Astrocyte (in vitro differentiated cells and primary cell): ENCODE data around the gene SOX15. TPM values are rescaled to one million over a fixed set of nuclear protein-coding genes. Genes with fewer than 3 reads are reported as not detected.

Source experiments
- DNase-seq: peaks from one replicate; pipeline ENCODE4 v3.0.0-alpha.2; 2010; ENCODE audit warnings: low read depth
- FAIRE-seq: peaks from 2 replicates; lab custom pipeline; 2011; peaks lifted over from hg19 to GRCh38; lab: Jason Lieb, UNC
- H2AFZ ChIP-seq: 2 replicates; pipeline ENCODE4 v1.6.0; 2012; ENCODE audit warnings: low read depth, low read length, inconsistent platforms
- H3K27ac ChIP-seq: 2 replicates; pipeline ENCODE4 v1.5.1; 2011; ENCODE audit warnings: low read depth, low read length, inconsistent platforms
- H3K27me3 ChIP-seq: 2 replicates; pipeline ENCODE4 v1.6.0; 2011; ENCODE audit warnings: low read length, inconsistent platforms; ENCODE audit not compliant: insufficient read depth
- H3K36me3 ChIP-seq: 2 replicates; pipeline ENCODE4 v1.5.1; 2011; ENCODE audit warnings: low read length, inconsistent platforms; ENCODE audit not compliant: insufficient read depth
- H3K4me1 ChIP-seq: 2 replicates; pipeline ENCODE4 v1.5.1; 2011; ENCODE audit warnings: low read length, inconsistent platforms; ENCODE audit not compliant: insufficient read depth
- H3K4me2 ChIP-seq: 2 replicates; pipeline ENCODE4 v1.6.0; 2012; ENCODE audit warnings: low read length, inconsistent platforms
- H3K4me3 ChIP-seq: 2 replicates; pipeline ENCODE4 v1.5.1; 2011; ENCODE audit warnings: low read depth, mild to moderate bottlenecking, low read length, inconsistent platforms; ENCODE audit not compliant: insufficient read depth
- H3K79me2 ChIP-seq: 2 replicates; pipeline ENCODE4 v1.6.0; 2012; ENCODE audit warnings: mild to moderate bottlenecking, low read length, inconsistent platforms; ENCODE audit not compliant: insufficient read depth
- H3K9ac ChIP-seq: 2 replicates; pipeline ENCODE4 v1.6.0; 2012; ENCODE audit warnings: mild to moderate bottlenecking, low read length, inconsistent platforms
- H3K9me3 ChIP-seq: 2 replicates; pipeline ENCODE4 v1.5.1; 2012; ENCODE audit warnings: low read depth, mild to moderate bottlenecking, low read length, inconsistent platforms; ENCODE audit not compliant: insufficient read depth
- H4K20me1 ChIP-seq: 2 replicates; pipeline ENCODE4 v1.6.0; 2012; ENCODE audit warnings: low read length, inconsistent platforms; ENCODE audit not compliant: insufficient read depth
- H3K27ac Mint-ChIP-seq: one replicate; pipeline ENCODE4 v1.8.0; 2021; ENCODE audit warnings: mild to moderate bottlenecking, mixed read lengths; ENCODE audit not compliant: unreplicated experiment
- H3K27me3 Mint-ChIP-seq: one replicate; pipeline ENCODE4 v1.8.0; 2021; ENCODE audit warnings: low read depth, mixed read lengths; ENCODE audit not compliant: unreplicated experiment
- H3K36me3 Mint-ChIP-seq: one replicate; pipeline ENCODE4 v1.8.0; 2021; ENCODE audit warnings: low read depth, mixed read lengths; ENCODE audit not compliant: unreplicated experiment
- H3K4me1 Mint-ChIP-seq: one replicate; pipeline ENCODE4 v1.8.0; 2021; ENCODE audit warnings: low read depth, mixed read lengths; ENCODE audit not compliant: unreplicated experiment
- H3K4me3 Mint-ChIP-seq: one replicate; pipeline ENCODE4 v1.8.0; 2021; ENCODE audit warnings: mild to moderate bottlenecking, moderate library complexity, mixed read lengths; ENCODE audit not compliant: unreplicated experiment
- H3K9me3 Mint-ChIP-seq: one replicate; pipeline ENCODE4 v1.8.0; 2021; ENCODE audit warnings: mild to moderate bottlenecking, mixed read lengths; ENCODE audit not compliant: unreplicated experiment
- CTCF ChIP-seq: IDR thresholded peaks from 2 replicates; pipeline ENCODE4 v1.5.1; 2011; ENCODE audit warnings: low read depth, mild to moderate bottlenecking, inconsistent platforms, low read length, moderate library complexity; ENCODE audit not compliant: insufficient read depth
- EZH2 ChIP-seq: IDR thresholded peaks from 2 replicates; pipeline ENCODE4 v1.6.1; 2012; ENCODE audit warnings: mild to moderate bottlenecking, low read length, inconsistent platforms; ENCODE audit not compliant: insufficient read depth
- total RNA-seq: library from RNA; stranded (reverse); gene quantifications from 2 replicates; pipeline ENCODE4 v1.2.1, GENCODE V29; 2021

The SOX15 gene
- total RNA-seq, 1 donor from 2014 or later = 4.0 TPM

- Histone ChIP-seq H3K9me3 (no peaks in the 10 kb centered on the region), H3K4me1 (peaks cover 38% of the 10 kb centered on the region), H3K4me3 (no peak overlapping the region), H3K36me3 (peaks cover 29% of the 10 kb centered on the region), H3K27me3 (no peaks in the 10 kb centered on the region), H3K4me2 (peak overlapping the region; percentile 61), H3K79me2 (peaks cover 69% of the 10 kb centered on the region), H3K27ac (no peak overlapping the region), H2AFZ (no peak overlapping the region), H4K20me1 (peaks cover 47% of the 10 kb centered on the region), H3K9ac (no peak overlapping the region)
- no peaks in the 10 kb centered on the region for H3K9me3 Mint-ChIP-seq
- peaks cover 49% of the 10 kb centered on the region for H3K4me1 Mint-ChIP-seq
- peak overlapping the region; percentile 83 for H3K27ac Mint-ChIP-seq
- peak overlapping the region; percentile 37 for H3K4me3 Mint-ChIP-seq
- H3K27me3 Mint-ChIP-seq = no peaks in the 10 kb centered on the region
- DNase-seq (no peak), FAIRE-seq (no peak)
- TF ChIP-seq EZH2 (no peak), CTCF (no peak)
- peaks cover 43% of the 10 kb centered on the region for H3K36me3 Mint-ChIP-seq
Measured at GRCh38 chr17:7580604-7581575, 9.0 kb downstream of the SOX15 start.

GRCh38 chr17:7579834-7580603 is 9.9 kb downstream of the SOX15 start:
- Mint-ChIP-seq H3K27me3 (no peaks in the 10 kb centered on the region), H3K36me3 (peaks cover 42% of the 10 kb centered on the region), H3K27ac (peak overlapping the region; percentile 83), H3K9me3 (no peaks in the 10 kb centered on the region), H3K4me3 (peak overlapping the region; percentile 30), H3K4me1 (peaks cover 55% of the 10 kb centered on the region)
- H3K36me3 ChIP-seq = peaks cover 38% of the 10 kb centered on the region
- no peak for TF ChIP-seq CTCF
- H3K9ac ChIP-seq = peak overlapping the region; percentile 42
- peak overlapping the region; percentile 61 for H3K4me2 ChIP-seq
- no peak overlapping the region for H2AFZ ChIP-seq
- no peak overlapping the region for H3K4me3 ChIP-seq
- peaks cover 46% of the 10 kb centered on the region for H3K4me1 ChIP-seq
- DNase-seq (no peak), FAIRE-seq (no peak)
- H3K27ac ChIP-seq = peak overlapping the region; percentile 60
- H3K79me2 ChIP-seq = peaks cover 69% of the 10 kb centered on the region
- peaks cover 56% of the 10 kb centered on the region for H4K20me1 ChIP-seq
- no peaks in the 10 kb centered on the region for H3K27me3 ChIP-seq
- H3K9me3 ChIP-seq = no peaks in the 10 kb centered on the region
